CD4-positive, alpha-beta T cell treated with Interferon gamma for 1 hour (primary cell): ENCODE results near the gene ERC2.

Experiments
- DNase-seq: peaks from one replicate; pipeline ENCODE4 v3.0.0-alpha.2; 2020

Gene ERC2

GRCh38 chr3:56238299-56238698 is 230.0 kb downstream of the ERC2 start:
- no peak for DNase-seq

GRCh38 chr3:56233742-56234141 is 234.5 kb downstream of the ERC2 start:
- DNase-seq: no peak

GRCh38 chr3:56229311-56229710 is 239.0 kb downstream of the ERC2 start:
- no peak for DNase-seq

- DNase-seq: no peak
Measured at GRCh38 chr3:56222866-56223265, 245.4 kb downstream of the ERC2 start.

- no peak for DNase-seq
Measured at GRCh38 chr3:56219894-56220805, 248.1 kb downstream of the ERC2 start.

GRCh38 chr3:56209982-56210751 is 258.1 kb downstream of the ERC2 start:
- no peak for DNase-seq

- DNase-seq: no peak
Measured at GRCh38 chr3:56207922-56208321, 260.3 kb downstream of the ERC2 start.

GRCh38 chr3:56205406-56205805 is 262.9 kb downstream of the ERC2 start:
- no peak for DNase-seq

- DNase-seq: no peak
Measured at GRCh38 chr3:56202997-56203396, 265.3 kb downstream of the ERC2 start.

GRCh38 chr3:56201407-56201806 is 266.9 kb downstream of the ERC2 start:
- DNase-seq: no peak

GRCh38 chr3:56200251-56200650 is 268.0 kb downstream of the ERC2 start:
- no peak for DNase-seq

- DNase-seq: no peak
Measured at GRCh38 chr3:56197991-56198390, 270.3 kb downstream of the ERC2 start.

GRCh38 chr3:56197259-56197965 is 270.9 kb downstream of the ERC2 start:
- DNase-seq: no peak

- no peak for DNase-seq
Measured at GRCh38 chr3:56196700-56197099, 271.6 kb downstream of the ERC2 start.

- no peak for DNase-seq
Measured at GRCh38 chr3:56193519-56193918, 274.7 kb downstream of the ERC2 start.

GRCh38 chr3:56192001-56192400 is 276.3 kb downstream of the ERC2 start:
- no peak for DNase-seq

GRCh38 chr3:56190771-56191305 is 277.4 kb downstream of the ERC2 start:
- DNase-seq: no peak

GRCh38 chr3:56190130-56190529 is 278.1 kb downstream of the ERC2 start:
- DNase-seq: no peak

- no peak for DNase-seq
Measured at GRCh38 chr3:56189536-56189935, 278.7 kb downstream of the ERC2 start.

GRCh38 chr3:56188201-56188600 is 280.1 kb downstream of the ERC2 start:
- no peak for DNase-seq

GRCh38 chr3:56187051-56187450 is 281.2 kb downstream of the ERC2 start:
- no peak for DNase-seq

- DNase-seq: no peak
Measured at GRCh38 chr3:56185827-56186226, 282.4 kb downstream of the ERC2 start.

GRCh38 chr3:56183529-56183928 is 284.7 kb downstream of the ERC2 start:
- no peak for DNase-seq
